DOHH2 (cell line): ENCODE data around the gene TLR5.

Source experiments
- CTCF ChIP-seq: fragments of 200-600 bp; sonication (generic); IDR thresholded peaks from one replicate; pipeline ENCODE4 v1.5.1; 2014; ENCODE audit warnings: antibody characterized with exemption, mild to moderate bottlenecking, low read depth, low read length; ENCODE audit not compliant: poor library complexity, severe bottlenecking
- EZH2phosphoT487 ChIP-seq: fragments of 200-600 bp; sonication (generic); IDR thresholded peaks from 2 replicates; pipeline ENCODE4 v1.6.1; 2017; ENCODE audit warnings: borderline replicate concordance, mild to moderate bottlenecking, antibody characterized with exemption, low read length, moderate library complexity, mixed read lengths

GRCh38 chr1:223106856-223107255, 36.2 kb downstream of the TLR5 start:
- TF ChIP-seq CTCF (no peak), EZH2phosphoT487 (no peak)
